Neural progenitor cell (in vitro differentiated cells): ENCODE measurements around the gene MAD2L1BP.

ENCODE experiments used
- CTCF ChIP-seq: fragments of 200-600 bp; sonication (generic); IDR thresholded peaks from 2 replicates; pipeline ENCODE4 v1.5.1; 2017; ENCODE audit warnings: antibody characterized with exemption, mild to moderate bottlenecking
- EZH2 ChIP-seq: fragments of 200-600 bp; sonication (generic); IDR thresholded peaks from 2 replicates; pipeline ENCODE4 v1.6.1; 2017; ENCODE audit warnings: antibody characterized with exemption, mild to moderate bottlenecking, moderate library complexity
- EZH2phosphoT487 ChIP-seq: fragments of 200-600 bp; sonication (generic); IDR thresholded peaks from 2 replicates; pipeline ENCODE4 v1.6.1; 2017; ENCODE audit warnings: antibody characterized with exemption

DNA sequence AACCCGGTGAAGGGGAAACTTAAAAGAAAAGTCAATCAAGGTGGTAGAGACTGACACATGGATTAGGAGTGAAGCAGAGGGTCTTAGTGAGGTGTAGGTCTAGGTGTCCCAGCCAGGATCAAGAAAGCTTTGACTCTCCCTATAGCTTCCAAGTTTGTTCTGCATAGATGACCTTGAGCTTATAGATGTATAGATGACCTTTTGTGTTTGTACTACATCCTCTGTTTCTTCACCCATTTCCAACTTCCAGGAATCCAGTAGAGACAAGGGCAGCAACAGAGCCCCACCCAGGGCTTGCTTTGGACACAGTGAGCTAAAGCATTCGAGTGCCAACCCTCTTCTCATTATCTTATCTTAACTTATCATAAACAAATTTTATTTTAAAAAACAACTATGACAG lies 53.8 kb downstream of the MAD2L1BP start:
- TF ChIP-seq EZH2: no peak
- TF ChIP-seq CTCF: no peak
- no peak for TF ChIP-seq EZH2phosphoT487
